ENCODE data around the gene HHAT. TPM values are rescaled to one million over a fixed set of nuclear protein-coding genes. Genes with fewer than 3 reads are reported as not detected.

HHAT gene
- total and polyA plus RNA-seq, 2 of the 4 experiments (the other 2 are of a cell fraction) = 1.7 to 2.5 TPM

- H2BK5ac ChIP-seq (ENCODE audit: low read depth, low read length, poor library complexity, severe bottlenecking) = no peak overlapping the region
- H3K4me3 ChIP-seq (ENCODE audit: insufficient read depth, low read depth, low read length) = no peak overlapping the region
- no peaks in the 10 kb centered on the region for H3K9me1 ChIP-seq (ENCODE audit: insufficient read depth, low read length)
- no peak overlapping the region for H2AK9ac ChIP-seq (replicated peaks; ENCODE audit: low read depth, low read length, poor library complexity)
- no peak overlapping the region for H3K9ac ChIP-seq (ENCODE audit: low read depth, low read length)
- BruUV-seq (replicated peaks) = no TSS peak
- H2AK5ac ChIP-seq (ENCODE audit: low read depth, low read length) = no peak overlapping the region
- H2BK15ac ChIP-seq (ENCODE audit: low read depth, low read length) = no peak overlapping the region
- intact Hi-C loops (cut with micrococcal nuclease) = no loop called here
- in situ Hi-C loops (cut with MboI; ENCODE audit: low sequenced_read_pairs) = no loop called here
- POLR2A ChIA-PET (ENCODE audit: unreplicated experiment) = no interaction called here
- no peaks in the 10 kb centered on the region for H3K4me1 ChIP-seq (ENCODE audit: control insufficient read depth, insufficient read depth, low read length)
- H3K79me1 ChIP-seq (ENCODE audit: low read depth in 1 of 2, low read length in 2 of 2) = no peaks in the 10 kb centered on the region
- H2AFZ ChIP-seq (replicated peaks; ENCODE audit: low read length, poor library complexity) = no peak overlapping the region
- H3K9me3 ChIP-seq (ENCODE audit: control insufficient read depth, insufficient read depth, low read length) = no peaks in the 10 kb centered on the region
- no peak overlapping the region for H2BK120ac ChIP-seq (ENCODE audit: low read depth, low read length)
- no peak overlapping the region for H4K8ac ChIP-seq (ENCODE audit: low read depth in 2 of 2, low read length in 2 of 2)
- no peak overlapping the region for H3K14ac ChIP-seq (replicated peaks; ENCODE audit: low read depth, low read length)
- dilution Hi-C loops (cut with HindIII; ENCODE audit: low sequenced_read_pairs, unreplicated experiment) = no loop called here
- no peaks in the 10 kb centered on the region for H3K36me3 ChIP-seq (ENCODE audit: control insufficient read depth, insufficient read depth, low read length)
- H3K4me2 ChIP-seq (ENCODE audit: low read depth, low read length) = no peak overlapping the region
- H3K18ac ChIP-seq (ENCODE audit: low read depth, low read length) = no peak overlapping the region
- H3K56ac ChIP-seq (ENCODE audit: extremely low read depth, insufficient read depth, low read length) = no peak overlapping the region
- no peak for TF ChIP-seq MAZ (IDR thresholded peaks at IDR 0.05; ENCODE audit: borderline replicate concordance, low read depth, low read length)
- no peak for TF ChIP-seq RAD21 (IDR thresholded peaks at IDR 0.05; ENCODE audit: low read length)
- no peak for TF ChIP-seq BHLHE40 (IDR thresholded peaks at IDR 0.05; ENCODE audit: low read depth, low read length)
- TF ChIP-seq MAFK (IDR thresholded peaks at IDR 0.05; ENCODE audit: low read depth, low read length) = no peak
- TF ChIP-seq SMC3 (IDR thresholded peaks at IDR 0.05; ENCODE audit: low read depth, low read length) = no peak
- TF ChIP-seq, protein P1, sequence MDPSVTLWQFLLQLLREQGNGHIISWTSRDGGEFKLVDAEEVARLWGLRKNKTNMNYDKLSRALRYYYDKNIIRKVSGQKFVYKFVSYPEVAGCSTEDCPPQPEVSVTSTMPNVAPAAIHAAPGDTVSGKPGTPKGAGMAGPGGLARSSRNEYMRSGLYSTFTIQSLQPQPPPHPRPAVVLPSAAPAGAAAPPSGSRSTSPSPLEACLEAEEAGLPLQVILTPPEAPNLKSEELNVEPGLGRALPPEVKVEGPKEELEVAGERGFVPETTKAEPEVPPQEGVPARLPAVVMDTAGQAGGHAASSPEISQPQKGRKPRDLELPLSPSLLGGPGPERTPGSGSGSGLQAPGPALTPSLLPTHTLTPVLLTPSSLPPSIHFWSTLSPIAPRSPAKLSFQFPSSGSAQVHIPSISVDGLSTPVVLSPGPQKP (IDR thresholded peaks at IDR 0.05; ENCODE audit: borderline replicate concordance, low read depth, low read length) = no peak
- no peak for TF ChIP-seq MXI1 (IDR thresholded peaks at IDR 0.05; ENCODE audit: borderline replicate concordance, low read depth, low read length)
- TF ChIP-seq POLR2A (IDR thresholded peaks at IDR 0.05; ENCODE audit: low read depth, low read length) = no peak
- TF ChIP-seq FOS (IDR thresholded peaks at IDR 0.05; ENCODE audit: low read depth, low read length) = no peak
- no peak for TF ChIP-seq CHD1 (IDR thresholded peaks at IDR 0.05; ENCODE audit: low read depth, low read length)
- no peak for TF ChIP-seq USF2 (IDR thresholded peaks at IDR 0.05; ENCODE audit: low read depth, low read length)
- no peak for TF ChIP-seq RFX5 (IDR thresholded peaks at IDR 0.05; ENCODE audit: low read depth, low read length)
- TF ChIP-seq NFE2L2 (IDR thresholded peaks at IDR 0.05; ENCODE audit: low read depth, low read length) = no peak
- TF ChIP-seq, protein P2, sequence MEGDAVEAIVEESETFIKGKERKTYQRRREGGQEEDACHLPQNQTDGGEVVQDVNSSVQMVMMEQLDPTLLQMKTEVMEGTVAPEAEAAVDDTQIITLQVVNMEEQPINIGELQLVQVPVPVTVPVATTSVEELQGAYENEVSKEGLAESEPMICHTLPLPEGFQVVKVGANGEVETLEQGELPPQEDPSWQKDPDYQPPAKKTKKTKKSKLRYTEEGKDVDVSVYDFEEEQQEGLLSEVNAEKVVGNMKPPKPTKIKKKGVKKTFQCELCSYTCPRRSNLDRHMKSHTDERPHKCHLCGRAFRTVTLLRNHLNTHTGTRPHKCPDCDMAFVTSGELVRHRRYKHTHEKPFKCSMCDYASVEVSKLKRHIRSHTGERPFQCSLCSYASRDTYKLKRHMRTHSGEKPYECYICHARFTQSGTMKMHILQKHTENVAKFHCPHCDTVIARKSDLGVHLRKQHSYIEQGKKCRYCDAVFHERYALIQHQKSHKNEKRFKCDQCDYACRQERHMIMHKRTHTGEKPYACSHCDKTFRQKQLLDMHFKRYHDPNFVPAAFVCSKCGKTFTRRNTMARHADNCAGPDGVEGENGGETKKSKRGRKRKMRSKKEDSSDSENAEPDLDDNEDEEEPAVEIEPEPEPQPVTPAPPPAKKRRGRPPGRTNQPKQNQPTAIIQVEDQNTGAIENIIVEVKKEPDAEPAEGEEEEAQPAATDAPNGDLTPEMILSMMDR (conservative IDR thresholded peaks at IDR 0.05; ENCODE audit: low read depth, low read length) = no peak
- H4K5ac ChIP-seq (ENCODE audit: low read depth, low read length) = no peak overlapping the region
- 14% methylated on average over 1 of the region's 3 CpGs; no CpG with 5 or more reads in 1 of the 2 experiments for WGBS, 2 experiments (ENCODE audit: extremely low coverage in 2 of 2, insufficient read length in 1 of 2)
- H3K4ac ChIP-seq (ENCODE audit: low read depth, low read length) = no peak overlapping the region
- CTCF ChIA-PET = interaction anchor here (1.8 kb wide), 1 partner anchor 10 kb away, joined by 4 read pairs; no protein-coding TSS in a partner anchor
- no peaks in the 10 kb centered on the region for H4K20me1 ChIP-seq (ENCODE audit: insufficient read depth, low read length)
- no peak overlapping the region for H4K91ac ChIP-seq (ENCODE audit: insufficient read depth, low read depth, low read length)
- DNase-seq (no peak), ATAC-seq (ENCODE audit: low read depth) (no peak)
- H3K27ac ChIP-seq (ENCODE audit: insufficient read depth, low read length) = no peak overlapping the region
- no peaks in the 10 kb centered on the region for H3K27me3 ChIP-seq (ENCODE audit: control insufficient read depth, insufficient read depth, low read length)
- no peak overlapping the region for H3K23ac ChIP-seq (ENCODE audit: low read depth, low read length)
- H2BK20ac ChIP-seq (ENCODE audit: low read depth, low read length) = no peak overlapping the region
Measured at GRCh38 chr1:210351496-210351895, 22.8 kb downstream of the HHAT start.
